H1 (cell line): ENCODE data around the gene PRICKLE2. TPM values are rescaled to one million over a fixed set of nuclear protein-coding genes. Genes with fewer than 3 reads are reported as not detected.

ENCODE experiments used
- PHF8 ChIP-seq: fragments of 200-600 bp; sonication (generic); conservative IDR thresholded peaks from 2 replicates; pipeline ENCODE4 v1.7.1; 2012; ENCODE audit warnings: low read depth, mild to moderate bottlenecking, inconsistent platforms, low read length, moderate library complexity
- polyA plus RNA-seq, 7 experiments: library from polyadenylated mRNA; depleted of rRNA in 3 of 7; stranded (reverse) in 5 of 7; unstranded in 2 of 7; fragments of >200 nt in 5 of 7; fragments of 200-250 nt in 2 of 7; gene quantifications; 1 replicate in 5 of 7; 2 replicates in 1 of 7; 4 replicates in 1 of 7; pipeline versions ENCODE4 v1.2.1 to v1.2.3, GENCODE V29; 2011 to 2013; ENCODE audit warnings: missing spikeins in 2 of 7, mixed read lengths in 2 of 7
- total RNA-seq: library from RNA; stranded (reverse); fragmentation: NEBNext Ultra II Directional; extraction: Animal tissue kit (Norgen Biotek cat#: 25700); gene quantifications from 2 replicates; pipeline ENCODE4 v1.2.1, GENCODE V29; 2021
- TF ChIP-seq, protein P1 (sequence below): fragments of 300-600 bp; sonication (generic); IDR thresholded peaks from 2 replicates; pipeline ENCODE4 v1.7.1; 2012; ENCODE audit warnings: low read length, moderate library complexity, mild to moderate bottlenecking, inconsistent platforms; ENCODE audit not compliant: insufficient replicate concordance

Gene PRICKLE2
- total and polyA plus RNA-seq, 2 of the 8 experiments (the other 6 are each of a cell fraction or from before 2014, with no cell fraction given): 2.9 to 8.0 TPM

DNA sequence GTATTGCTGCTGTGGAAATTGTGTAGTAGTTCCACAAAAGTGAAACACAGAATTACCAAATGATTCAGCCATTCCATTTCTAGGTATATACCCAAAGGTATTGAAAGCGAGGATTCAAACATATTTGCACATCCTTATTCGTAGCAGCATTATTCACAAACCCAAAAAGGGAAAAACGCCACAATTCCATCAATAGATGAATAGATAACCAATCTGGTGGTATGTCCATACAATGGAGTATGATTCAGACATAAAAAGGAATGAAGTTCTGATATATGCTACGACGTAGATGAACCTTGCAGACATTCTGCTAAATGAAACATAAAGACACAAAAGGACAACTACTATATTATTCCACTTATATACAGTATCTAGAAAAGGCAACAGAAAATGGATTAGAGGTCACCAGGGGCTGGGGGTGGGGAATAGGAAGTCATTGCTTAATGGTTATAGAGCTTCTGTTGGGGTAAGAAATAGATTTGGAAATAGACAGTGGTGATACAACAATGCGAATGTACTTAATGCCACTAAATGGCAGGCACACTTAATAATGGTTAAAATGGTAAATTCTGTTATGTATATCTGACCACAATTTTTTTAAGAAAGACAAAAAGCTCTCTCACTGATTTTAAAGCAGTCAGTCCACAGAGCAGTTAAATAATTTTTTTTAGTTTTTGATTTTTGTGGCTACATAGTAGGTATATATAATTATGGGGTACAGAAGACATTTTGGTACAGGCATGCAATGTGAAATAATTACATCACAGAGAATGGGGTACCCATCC, 150.2 kb downstream of the PRICKLE2 start (continued):
- TF ChIP-seq, protein P1, sequence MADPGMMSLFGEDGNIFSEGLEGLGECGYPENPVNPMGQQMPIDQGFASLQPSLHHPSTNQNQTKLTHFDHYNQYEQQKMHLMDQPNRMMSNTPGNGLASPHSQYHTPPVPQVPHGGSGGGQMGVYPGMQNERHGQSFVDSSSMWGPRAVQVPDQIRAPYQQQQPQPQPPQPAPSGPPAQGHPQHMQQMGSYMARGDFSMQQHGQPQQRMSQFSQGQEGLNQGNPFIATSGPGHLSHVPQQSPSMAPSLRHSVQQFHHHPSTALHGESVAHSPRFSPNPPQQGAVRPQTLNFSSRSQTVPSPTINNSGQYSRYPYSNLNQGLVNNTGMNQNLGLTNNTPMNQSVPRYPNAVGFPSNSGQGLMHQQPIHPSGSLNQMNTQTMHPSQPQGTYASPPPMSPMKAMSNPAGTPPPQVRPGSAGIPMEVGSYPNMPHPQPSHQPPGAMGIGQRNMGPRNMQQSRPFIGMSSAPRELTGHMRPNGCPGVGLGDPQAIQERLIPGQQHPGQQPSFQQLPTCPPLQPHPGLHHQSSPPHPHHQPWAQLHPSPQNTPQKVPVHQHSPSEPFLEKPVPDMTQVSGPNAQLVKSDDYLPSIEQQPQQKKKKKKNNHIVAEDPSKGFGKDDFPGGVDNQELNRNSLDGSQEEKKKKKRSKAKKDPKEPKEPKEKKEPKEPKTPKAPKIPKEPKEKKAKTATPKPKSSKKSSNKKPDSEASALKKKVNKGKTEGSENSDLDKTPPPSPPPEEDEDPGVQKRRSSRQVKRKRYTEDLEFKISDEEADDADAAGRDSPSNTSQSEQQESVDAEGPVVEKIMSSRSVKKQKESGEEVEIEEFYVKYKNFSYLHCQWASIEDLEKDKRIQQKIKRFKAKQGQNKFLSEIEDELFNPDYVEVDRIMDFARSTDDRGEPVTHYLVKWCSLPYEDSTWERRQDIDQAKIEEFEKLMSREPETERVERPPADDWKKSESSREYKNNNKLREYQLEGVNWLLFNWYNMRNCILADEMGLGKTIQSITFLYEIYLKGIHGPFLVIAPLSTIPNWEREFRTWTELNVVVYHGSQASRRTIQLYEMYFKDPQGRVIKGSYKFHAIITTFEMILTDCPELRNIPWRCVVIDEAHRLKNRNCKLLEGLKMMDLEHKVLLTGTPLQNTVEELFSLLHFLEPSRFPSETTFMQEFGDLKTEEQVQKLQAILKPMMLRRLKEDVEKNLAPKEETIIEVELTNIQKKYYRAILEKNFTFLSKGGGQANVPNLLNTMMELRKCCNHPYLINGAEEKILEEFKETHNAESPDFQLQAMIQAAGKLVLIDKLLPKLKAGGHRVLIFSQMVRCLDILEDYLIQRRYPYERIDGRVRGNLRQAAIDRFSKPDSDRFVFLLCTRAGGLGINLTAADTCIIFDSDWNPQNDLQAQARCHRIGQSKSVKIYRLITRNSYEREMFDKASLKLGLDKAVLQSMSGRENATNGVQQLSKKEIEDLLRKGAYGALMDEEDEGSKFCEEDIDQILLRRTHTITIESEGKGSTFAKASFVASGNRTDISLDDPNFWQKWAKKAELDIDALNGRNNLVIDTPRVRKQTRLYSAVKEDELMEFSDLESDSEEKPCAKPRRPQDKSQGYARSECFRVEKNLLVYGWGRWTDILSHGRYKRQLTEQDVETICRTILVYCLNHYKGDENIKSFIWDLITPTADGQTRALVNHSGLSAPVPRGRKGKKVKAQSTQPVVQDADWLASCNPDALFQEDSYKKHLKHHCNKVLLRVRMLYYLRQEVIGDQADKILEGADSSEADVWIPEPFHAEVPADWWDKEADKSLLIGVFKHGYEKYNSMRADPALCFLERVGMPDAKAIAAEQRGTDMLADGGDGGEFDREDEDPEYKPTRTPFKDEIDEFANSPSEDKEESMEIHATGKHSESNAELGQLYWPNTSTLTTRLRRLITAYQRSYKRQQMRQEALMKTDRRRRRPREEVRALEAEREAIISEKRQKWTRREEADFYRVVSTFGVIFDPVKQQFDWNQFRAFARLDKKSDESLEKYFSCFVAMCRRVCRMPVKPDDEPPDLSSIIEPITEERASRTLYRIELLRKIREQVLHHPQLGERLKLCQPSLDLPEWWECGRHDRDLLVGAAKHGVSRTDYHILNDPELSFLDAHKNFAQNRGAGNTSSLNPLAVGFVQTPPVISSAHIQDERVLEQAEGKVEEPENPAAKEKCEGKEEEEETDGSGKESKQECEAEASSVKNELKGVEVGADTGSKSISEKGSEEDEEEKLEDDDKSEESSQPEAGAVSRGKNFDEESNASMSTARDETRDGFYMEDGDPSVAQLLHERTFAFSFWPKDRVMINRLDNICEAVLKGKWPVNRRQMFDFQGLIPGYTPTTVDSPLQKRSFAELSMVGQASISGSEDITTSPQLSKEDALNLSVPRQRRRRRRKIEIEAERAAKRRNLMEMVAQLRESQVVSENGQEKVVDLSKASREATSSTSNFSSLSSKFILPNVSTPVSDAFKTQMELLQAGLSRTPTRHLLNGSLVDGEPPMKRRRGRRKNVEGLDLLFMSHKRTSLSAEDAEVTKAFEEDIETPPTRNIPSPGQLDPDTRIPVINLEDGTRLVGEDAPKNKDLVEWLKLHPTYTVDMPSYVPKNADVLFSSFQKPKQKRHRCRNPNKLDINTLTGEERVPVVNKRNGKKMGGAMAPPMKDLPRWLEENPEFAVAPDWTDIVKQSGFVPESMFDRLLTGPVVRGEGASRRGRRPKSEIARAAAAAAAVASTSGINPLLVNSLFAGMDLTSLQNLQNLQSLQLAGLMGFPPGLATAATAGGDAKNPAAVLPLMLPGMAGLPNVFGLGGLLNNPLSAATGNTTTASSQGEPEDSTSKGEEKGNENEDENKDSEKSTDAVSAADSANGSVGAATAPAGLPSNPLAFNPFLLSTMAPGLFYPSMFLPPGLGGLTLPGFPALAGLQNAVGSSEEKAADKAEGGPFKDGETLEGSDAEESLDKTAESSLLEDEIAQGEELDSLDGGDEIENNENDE: no peak
- no peak for TF ChIP-seq PHF8
